Coronary artery (tissue), 2 donors: ENCODE data around the gene EIF2D.

Experiments
- DNase-seq: peaks from one replicate; pipeline ENCODE4 v3.0.0-alpha.2; 2017; ENCODE audit warnings: low spot score
- H3K27ac ChIP-seq, 2 donors: fragments of 200-600 bp; sonication (generic); one replicate each; pipeline ENCODE4 v1.5.1; 2016 to 2019
- H3K4me3 ChIP-seq: fragments of 200-600 bp; sonication (generic); 2 replicates; pipeline ENCODE4 v1.5.1; 2016; ENCODE audit warnings: mild to moderate bottlenecking, moderate library complexity
- TF ChIP-seq, protein P1 (sequence below): fragments of 200-600 bp; sonication (generic); IDR thresholded peaks from one replicate; pipeline ENCODE4 v1.5.1; 2019; ENCODE audit warnings: antibody characterized with exemption

The EIF2D gene

DNA sequence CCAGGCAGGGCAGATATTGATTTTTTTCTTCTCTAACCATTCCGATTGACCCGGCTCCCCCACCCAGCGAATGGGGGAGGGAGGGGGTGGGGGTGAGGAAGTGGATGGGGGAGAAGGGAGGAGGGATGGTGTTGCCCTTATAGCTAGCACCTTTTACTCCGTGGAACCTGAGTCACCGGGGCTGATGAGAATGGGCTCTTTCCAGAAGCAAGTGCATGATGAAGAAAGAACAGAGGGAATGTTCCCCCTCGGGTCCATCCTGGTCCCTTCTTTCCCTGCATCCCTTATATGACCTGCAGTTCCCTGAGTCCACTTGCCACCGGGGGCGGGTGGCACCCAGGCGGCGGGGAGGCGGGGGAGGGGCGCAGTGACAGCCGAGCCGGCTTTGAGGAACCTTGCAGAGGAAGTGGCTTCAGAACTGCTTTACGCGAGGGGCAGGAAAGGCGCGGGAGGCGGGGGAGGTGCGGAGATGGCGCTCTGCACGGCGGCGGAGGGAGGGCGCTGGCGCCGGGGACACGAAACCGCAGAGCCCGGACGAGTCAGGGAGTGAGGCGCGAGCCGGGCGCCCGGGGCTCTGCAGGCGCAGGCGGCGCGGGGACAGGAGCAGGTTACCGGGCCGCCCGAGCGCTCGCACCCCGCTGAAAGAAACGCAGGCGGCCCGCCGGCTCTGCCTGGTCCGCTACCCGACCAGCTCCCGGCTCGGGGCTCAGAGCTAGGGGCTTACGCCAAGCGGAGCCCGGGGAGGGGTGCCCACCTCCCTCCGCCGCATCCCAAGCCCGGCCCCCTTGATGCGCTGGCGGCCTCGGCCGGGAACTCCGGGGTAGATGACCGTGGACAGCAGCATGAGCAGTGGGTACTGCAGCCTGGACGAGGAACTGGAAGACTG lies 55.3 kb downstream of the EIF2D start:
- peak overlapping the region; percentile 76 for H3K4me3 ChIP-seq
- TF ChIP-seq, protein P1, sequence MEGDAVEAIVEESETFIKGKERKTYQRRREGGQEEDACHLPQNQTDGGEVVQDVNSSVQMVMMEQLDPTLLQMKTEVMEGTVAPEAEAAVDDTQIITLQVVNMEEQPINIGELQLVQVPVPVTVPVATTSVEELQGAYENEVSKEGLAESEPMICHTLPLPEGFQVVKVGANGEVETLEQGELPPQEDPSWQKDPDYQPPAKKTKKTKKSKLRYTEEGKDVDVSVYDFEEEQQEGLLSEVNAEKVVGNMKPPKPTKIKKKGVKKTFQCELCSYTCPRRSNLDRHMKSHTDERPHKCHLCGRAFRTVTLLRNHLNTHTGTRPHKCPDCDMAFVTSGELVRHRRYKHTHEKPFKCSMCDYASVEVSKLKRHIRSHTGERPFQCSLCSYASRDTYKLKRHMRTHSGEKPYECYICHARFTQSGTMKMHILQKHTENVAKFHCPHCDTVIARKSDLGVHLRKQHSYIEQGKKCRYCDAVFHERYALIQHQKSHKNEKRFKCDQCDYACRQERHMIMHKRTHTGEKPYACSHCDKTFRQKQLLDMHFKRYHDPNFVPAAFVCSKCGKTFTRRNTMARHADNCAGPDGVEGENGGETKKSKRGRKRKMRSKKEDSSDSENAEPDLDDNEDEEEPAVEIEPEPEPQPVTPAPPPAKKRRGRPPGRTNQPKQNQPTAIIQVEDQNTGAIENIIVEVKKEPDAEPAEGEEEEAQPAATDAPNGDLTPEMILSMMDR, result no peak
- DNase-seq, result peak; percentile 83
- peak overlapping the region; percentile 32 to 57 for H3K27ac ChIP-seq

DNA sequence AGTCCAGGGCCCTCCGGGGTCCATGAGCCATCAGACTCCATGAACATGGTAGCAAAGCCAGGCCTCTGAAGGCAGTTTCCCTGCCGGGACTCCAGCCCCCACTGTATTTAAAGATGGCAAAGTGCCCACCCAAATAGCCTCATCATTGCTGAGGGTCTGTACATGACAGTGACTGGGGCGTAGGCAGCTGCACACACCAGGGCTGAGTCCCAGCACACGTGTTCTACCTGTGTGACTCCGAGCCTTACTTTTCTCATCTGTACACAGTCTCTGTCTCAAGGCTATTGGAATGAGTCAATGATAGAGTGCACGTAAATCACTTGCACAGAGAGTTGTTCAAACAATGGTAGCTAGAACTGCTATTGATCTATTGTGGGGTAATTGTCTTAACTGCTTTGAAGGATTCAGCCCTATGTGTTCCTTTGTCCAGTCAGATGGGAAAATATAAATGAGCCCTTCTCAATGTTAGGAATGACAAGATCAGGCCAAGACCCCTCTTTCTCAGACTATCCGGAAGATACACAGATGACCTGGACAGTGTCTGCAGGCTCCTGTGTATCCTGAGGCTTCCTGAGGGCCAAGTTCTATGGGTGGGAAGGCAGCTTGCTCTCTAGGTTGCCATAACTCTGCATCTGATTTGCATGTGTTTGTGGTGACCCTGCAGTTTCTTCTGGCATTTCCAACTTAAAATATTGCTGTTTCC lies 56.1 kb downstream of the EIF2D start:
- H3K27ac ChIP-seq, result peak overlapping the region in 1 of 2 donors; percentile 6

DNA sequence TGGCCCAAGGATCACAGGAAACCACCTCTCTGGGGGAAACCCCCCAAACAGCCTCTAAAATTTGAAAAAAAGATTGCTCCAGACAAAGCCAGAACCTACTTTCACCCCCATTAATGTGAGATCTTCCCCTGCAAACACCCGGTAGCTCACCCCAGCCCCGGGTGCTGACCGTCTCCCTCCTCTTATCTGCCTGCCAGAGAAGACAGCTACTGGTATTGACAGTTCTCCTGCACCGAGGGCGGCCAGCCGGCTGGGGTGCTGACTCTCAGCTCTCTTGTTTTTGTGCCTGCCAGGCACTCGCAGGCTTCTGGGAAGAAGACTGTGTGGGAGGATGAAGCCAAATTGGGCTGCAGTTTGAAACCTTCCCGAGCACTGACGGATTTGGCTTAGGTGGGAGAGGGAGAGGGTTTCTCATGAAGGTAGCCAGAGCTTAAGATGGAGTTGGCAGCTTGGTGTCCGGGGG lies 56.8 kb downstream of the EIF2D start:
- TF ChIP-seq, protein P1, result no peak
- DNase-seq, result no peak
- no peak overlapping the region for H3K4me3 ChIP-seq
- peak overlapping the region in 1 of 2 donors; percentile 6 for H3K27ac ChIP-seq

More for the DNA sequence above, 56.1 kb downstream of the EIF2D start:
- TF ChIP-seq, protein P1, result no peak
- no peak for DNase-seq
- peak overlapping the region; percentile 76 for H3K4me3 ChIP-seq

DNA sequence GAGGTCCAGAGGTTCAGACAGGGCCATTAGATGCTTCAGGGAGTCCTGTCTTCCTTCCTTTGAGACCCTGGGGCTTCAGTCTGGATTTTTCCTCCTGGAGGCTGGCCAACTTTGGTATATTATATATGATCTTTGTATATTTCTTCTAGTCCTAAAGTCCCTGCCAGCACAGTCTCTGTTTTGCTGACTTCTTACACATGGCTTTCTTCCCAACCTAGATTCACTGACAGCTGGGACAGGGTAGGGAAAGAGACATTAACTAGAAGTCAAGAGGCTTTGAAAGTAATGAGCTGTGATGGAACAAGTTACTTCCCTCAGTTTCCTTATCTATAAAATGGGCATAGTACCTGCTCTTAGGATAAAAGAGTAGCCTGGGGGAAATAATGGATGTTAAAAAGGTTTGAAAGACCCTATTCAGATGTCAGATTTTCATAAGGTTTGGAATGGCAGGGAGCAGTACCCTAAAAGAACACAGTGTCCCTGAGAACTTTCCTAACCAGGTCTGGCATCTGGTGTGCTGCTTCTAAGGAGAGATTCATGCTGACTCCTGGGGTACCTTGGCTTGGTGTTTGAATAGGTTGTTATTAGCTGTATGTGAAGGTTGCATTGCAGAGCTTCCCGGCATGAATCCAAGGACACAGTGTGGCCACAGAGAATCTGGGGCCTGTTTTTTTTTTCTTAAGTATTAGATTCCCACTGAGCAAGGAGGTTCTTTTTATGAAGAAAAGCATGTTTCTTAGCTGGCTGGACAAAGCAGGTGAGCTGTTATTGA lies 57.4 kb downstream of the EIF2D start:
- Histone ChIP-seq H3K4me3 (no peak overlapping the region), H3K27ac (no peak overlapping the region)
- no peak for DNase-seq
- TF ChIP-seq, protein P1, result no peak

DNA sequence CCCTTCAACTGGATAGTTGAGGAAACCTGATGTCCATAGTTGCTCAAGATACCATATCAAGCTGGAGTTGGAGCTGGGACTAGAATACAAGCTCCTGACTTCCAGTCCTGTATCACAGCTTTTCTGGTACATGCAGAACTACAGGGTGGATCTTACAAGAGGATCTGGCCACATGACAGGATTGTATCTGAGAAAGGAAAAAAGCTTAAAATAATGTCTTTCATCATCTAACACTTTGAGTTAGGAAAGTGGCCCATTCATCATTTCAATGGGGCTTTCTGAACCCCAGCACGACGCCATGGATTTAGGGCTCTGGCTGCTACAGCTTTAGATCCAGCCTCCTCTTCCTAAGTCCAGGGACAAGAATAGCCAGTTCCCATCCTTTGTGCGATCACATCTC lies 58.1 kb downstream of the EIF2D start:
- DNase-seq, result no peak
- TF ChIP-seq, protein P1, result no peak
- Histone ChIP-seq H3K4me3 (no peak overlapping the region), H3K27ac (no peak overlapping the region)

DNA sequence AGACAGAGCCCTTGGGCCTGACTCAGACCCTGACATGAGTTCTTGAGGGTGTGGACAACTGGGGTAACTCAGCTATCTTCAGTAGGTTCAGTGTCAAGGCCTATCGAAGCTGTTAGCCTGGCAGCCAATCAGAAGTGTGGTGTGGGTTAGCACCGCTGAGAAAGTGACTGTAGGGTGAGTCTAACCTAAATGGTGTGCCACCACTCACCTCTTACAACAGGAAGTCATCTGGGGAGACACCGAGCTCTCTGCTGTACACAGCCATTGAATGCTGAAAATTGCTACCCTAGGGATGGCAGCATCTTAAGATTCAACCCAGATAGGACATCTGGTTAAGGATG lies 60.3 kb downstream of the EIF2D start:
- Histone ChIP-seq H3K4me3 (no peak overlapping the region), H3K27ac (no peak overlapping the region)
- DNase-seq, result no peak
- TF ChIP-seq, protein P1, result no peak
